ENCODE measurements around the gene KLHL29.

The KLHL29 gene

DNA sequence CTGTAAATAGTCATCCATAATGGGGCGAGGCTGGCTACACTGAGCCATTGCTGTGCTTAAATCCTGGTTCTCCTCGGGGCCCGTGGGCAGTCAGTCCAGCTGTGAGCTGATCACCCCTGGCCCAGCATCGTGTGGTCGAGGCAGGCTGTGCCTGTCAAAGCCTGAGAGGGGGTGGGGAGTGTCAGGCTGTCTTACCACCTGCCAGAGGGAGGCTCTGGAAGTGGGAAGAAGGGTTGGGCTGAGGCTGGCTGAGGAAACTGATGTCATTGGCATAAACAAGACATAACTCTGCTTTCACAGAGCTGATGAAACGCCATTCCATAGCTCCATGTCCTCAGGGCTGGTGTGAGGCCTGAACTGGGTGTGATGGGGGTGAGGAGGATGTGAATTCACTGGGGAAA, 49.7 kb downstream of the KLHL29 start:
- Histone ChIP-seq H3K4me3 (ENCODE audit: low read length, poor library complexity, severe bottlenecking) (no peak overlapping the region), H2AFZ (ENCODE audit: low read length) (no peak overlapping the region), H3K9me2 (replicated peaks; ENCODE audit: low read depth, low read length) (no peaks in the 10 kb centered on the region), H3K36me3 (ENCODE audit: insufficient read depth, low read length) (no peaks in the 10 kb centered on the region), H3K9me3 (ENCODE audit: insufficient read depth, low read depth, low read length) (no peaks in the 10 kb centered on the region), H3K27me3 (ENCODE audit: insufficient read depth, low read length, poor library complexity, severe bottlenecking) (no peaks in the 10 kb centered on the region), H4K20me1 (ENCODE audit: insufficient read depth, low read length, poor library complexity, severe bottlenecking) (no peaks in the 10 kb centered on the region), H3F3A (ENCODE audit: low read depth) (no peaks in the 10 kb centered on the region), H3K4me2 (ENCODE audit: low read depth, low read length, poor library complexity, severe bottlenecking) (no peak overlapping the region), H3K4me1 (ENCODE audit: insufficient read depth, low read length, poor library complexity, severe bottlenecking) (no peaks in the 10 kb centered on the region), H3K79me2 (ENCODE audit: insufficient read depth, low read length) (no peaks in the 10 kb centered on the region), H3K9ac (ENCODE audit: low read depth, low read length, poor library complexity, severe bottlenecking) (no peak overlapping the region)
- TF ChIP-seq, protein P1, sequence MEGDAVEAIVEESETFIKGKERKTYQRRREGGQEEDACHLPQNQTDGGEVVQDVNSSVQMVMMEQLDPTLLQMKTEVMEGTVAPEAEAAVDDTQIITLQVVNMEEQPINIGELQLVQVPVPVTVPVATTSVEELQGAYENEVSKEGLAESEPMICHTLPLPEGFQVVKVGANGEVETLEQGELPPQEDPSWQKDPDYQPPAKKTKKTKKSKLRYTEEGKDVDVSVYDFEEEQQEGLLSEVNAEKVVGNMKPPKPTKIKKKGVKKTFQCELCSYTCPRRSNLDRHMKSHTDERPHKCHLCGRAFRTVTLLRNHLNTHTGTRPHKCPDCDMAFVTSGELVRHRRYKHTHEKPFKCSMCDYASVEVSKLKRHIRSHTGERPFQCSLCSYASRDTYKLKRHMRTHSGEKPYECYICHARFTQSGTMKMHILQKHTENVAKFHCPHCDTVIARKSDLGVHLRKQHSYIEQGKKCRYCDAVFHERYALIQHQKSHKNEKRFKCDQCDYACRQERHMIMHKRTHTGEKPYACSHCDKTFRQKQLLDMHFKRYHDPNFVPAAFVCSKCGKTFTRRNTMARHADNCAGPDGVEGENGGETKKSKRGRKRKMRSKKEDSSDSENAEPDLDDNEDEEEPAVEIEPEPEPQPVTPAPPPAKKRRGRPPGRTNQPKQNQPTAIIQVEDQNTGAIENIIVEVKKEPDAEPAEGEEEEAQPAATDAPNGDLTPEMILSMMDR (conservative IDR thresholded peaks at IDR 0.05; ENCODE audit: low read length): no peak
- no peak for TF ChIP-seq EZH2phosphoT487 (IDR thresholded peaks at IDR 0.05; ENCODE audit: borderline replicate concordance)

DNA sequence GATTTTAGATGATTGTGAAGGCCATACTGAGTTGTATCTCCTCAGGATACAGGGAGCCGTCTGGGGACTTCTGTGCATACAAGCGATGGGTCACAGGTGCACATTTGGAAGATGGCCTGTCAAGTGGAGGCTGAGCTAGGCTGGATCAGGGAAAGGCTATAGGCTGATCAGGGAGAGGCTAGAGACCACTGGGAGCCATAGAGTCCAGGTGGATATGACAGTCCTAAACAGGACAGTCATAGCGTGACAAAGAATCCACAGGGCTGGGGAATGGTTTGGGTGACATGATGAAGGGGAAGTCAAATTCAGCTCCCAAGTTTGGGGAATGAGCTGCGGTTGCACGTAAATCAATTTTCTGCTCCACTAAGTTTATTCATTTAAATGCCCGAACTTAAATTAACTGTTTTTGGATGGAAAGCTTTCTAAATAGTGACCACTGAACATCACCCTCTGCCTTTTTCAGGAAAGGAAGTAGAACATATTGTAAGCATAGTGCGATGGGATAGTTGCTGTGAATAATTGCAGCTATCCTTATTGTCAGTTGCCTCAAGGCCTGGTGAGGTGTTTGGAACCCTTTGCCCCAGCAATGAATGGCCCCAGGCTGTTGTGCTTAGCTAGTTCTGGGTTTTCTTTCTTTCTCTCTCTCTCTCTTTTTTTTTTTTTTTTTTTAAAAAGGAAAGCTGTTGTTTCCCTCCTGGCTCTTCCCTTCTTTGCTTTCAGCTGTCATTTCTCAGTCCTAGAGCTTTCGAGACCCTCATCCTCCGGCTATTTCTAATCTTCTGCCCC, 50.5 kb downstream of the KLHL29 start:
- no peaks in the 10 kb centered on the region for H3F3A ChIP-seq (ENCODE audit: low read depth)
- no peaks in the 10 kb centered on the region for H3K9me3 ChIP-seq (ENCODE audit: insufficient read depth, low read depth, low read length)
- no peak for TF ChIP-seq EZH2phosphoT487 (IDR thresholded peaks at IDR 0.05; ENCODE audit: borderline replicate concordance)
- TF ChIP-seq, protein P1 (conservative IDR thresholded peaks at IDR 0.05; ENCODE audit: low read length): no peak
- H2AFZ ChIP-seq (ENCODE audit: low read length): no peak overlapping the region
- H3K4me1 ChIP-seq (ENCODE audit: insufficient read depth, low read length, poor library complexity, severe bottlenecking): no peaks in the 10 kb centered on the region
- no peaks in the 10 kb centered on the region for H3K36me3 ChIP-seq (ENCODE audit: insufficient read depth, low read length)
- no peak overlapping the region for H3K4me2 ChIP-seq (ENCODE audit: low read depth, low read length, poor library complexity, severe bottlenecking)
- no peaks in the 10 kb centered on the region for H4K20me1 ChIP-seq (ENCODE audit: insufficient read depth, low read length, poor library complexity, severe bottlenecking)
- H3K27me3 ChIP-seq (ENCODE audit: insufficient read depth, low read length, poor library complexity, severe bottlenecking): no peaks in the 10 kb centered on the region
- no peak overlapping the region for H3K9ac ChIP-seq (ENCODE audit: low read depth, low read length, poor library complexity, severe bottlenecking)
- H3K79me2 ChIP-seq (ENCODE audit: insufficient read depth, low read length): no peaks in the 10 kb centered on the region
- H3K9me2 ChIP-seq (replicated peaks; ENCODE audit: low read depth, low read length): no peaks in the 10 kb centered on the region
- no peak overlapping the region for H3K4me3 ChIP-seq (ENCODE audit: low read length, poor library complexity, severe bottlenecking)

DNA sequence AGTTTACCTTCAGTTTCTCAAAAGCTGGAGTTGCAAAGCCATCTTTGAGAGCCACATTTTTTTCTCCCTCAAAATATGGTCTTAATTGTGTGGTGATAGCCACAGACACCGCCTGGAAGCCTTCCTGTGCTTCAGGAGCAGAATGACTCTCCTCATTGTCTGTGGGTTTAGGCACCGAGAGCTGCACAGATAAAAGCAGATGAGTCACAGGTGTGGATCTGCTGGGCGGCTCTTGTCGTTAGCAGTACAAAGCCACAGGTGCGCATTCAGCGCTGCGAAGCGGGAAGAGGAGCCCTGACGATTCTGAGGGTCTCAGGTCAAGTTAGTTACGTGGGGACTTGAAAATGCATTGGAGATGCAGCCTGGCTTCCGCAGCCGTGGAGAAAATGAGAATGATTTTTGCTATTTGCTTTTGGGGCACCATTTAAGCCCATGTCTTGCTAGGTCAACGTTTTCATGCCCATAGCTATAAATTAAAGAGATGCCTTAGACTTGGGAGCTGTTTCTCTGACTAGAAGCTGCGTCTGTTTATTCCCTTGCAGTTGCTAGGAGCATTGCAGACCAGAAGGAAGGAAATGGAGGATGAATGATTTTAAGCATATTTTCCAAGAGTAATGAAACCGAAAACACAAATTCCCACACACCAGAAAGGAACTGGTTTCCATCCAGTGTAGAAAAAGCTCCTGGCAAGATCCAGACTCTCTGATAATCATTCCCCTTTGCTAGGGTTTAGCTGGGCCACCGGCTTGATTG, 51.5 kb downstream of the KLHL29 start:
- Histone ChIP-seq H3K9ac (ENCODE audit: low read depth, low read length, poor library complexity, severe bottlenecking) (no peak overlapping the region), H4K20me1 (ENCODE audit: insufficient read depth, low read length, poor library complexity, severe bottlenecking) (no peaks in the 10 kb centered on the region), H3K4me3 (ENCODE audit: low read length, poor library complexity, severe bottlenecking) (no peak overlapping the region), H3F3A (ENCODE audit: low read depth) (no peaks in the 10 kb centered on the region), H3K4me1 (ENCODE audit: insufficient read depth, low read length, poor library complexity, severe bottlenecking) (no peaks in the 10 kb centered on the region), H3K36me3 (ENCODE audit: insufficient read depth, low read length) (no peaks in the 10 kb centered on the region), H2AFZ (ENCODE audit: low read length) (no peak overlapping the region), H3K4me2 (ENCODE audit: low read depth, low read length, poor library complexity, severe bottlenecking) (no peak overlapping the region), H3K79me2 (ENCODE audit: insufficient read depth, low read length) (no peaks in the 10 kb centered on the region), H3K27me3 (ENCODE audit: insufficient read depth, low read length, poor library complexity, severe bottlenecking) (no peaks in the 10 kb centered on the region), H3K9me3 (ENCODE audit: insufficient read depth, low read depth, low read length) (peaks cover 2% of the 10 kb centered on the region; the same call in 1 of the 2 replicates), H3K9me2 (replicated peaks; ENCODE audit: low read depth, low read length) (no peaks in the 10 kb centered on the region)
- TF ChIP-seq EZH2phosphoT487 (IDR thresholded peaks at IDR 0.05; ENCODE audit: borderline replicate concordance): no peak

Measured in Loucy (cell line).